Motor neuron (in vitro differentiated cells): ENCODE results near the gene ABHD14A. TPM values are rescaled to one million over a fixed set of nuclear protein-coding genes. Genes with fewer than 3 reads are reported as not detected.
A peak's percentile ranks its signal among the peaks of the same experiment; 100 is the strongest.

ENCODE experiments used
- ATAC-seq, 8 experiments: fragments of 200-7000 bp; cut with Tn5 transposase; replicated peaks in 6 of 8; 2 replicates each; pipeline ENCODE4 v1.8.0; 2021; ENCODE audit warnings: mild to moderate bottlenecking in 8 of 8, moderate library complexity in 8 of 8
- H3K27ac ChIP-seq, 2 donors: fragments of 250-450 bp; sonication (Bioruptor Pico); 2 replicates each; pipeline ENCODE4 v1.9.0; 2021; ENCODE audit warnings: antibody characterized with exemption in 2 of 2, mild to moderate bottlenecking in 2 of 2, moderate library complexity in 1 of 2
- H3K4me1 ChIP-seq, 2 donors: fragments of 250-450 bp; sonication (Bioruptor Pico); replicated peaks in 1 of 2; 2 replicates each; pipeline ENCODE4 v1.6.1; 2021; ENCODE audit warnings: antibody characterized with exemption in 2 of 2, mild to moderate bottlenecking in 2 of 2, moderate library complexity in 1 of 2
- H3K4me3 ChIP-seq, 5 donors: fragments of 250-450 bp; sonication (Bioruptor Pico); 2 replicates each; pipeline ENCODE4 v1.9.0; 2021; ENCODE audit warnings: antibody characterized with exemption in 5 of 5, mild to moderate bottlenecking in 5 of 5, moderate library complexity in 4 of 5
- WGBS, 10 experiments: fragments of 450-650 bp; shearing (Covaris generic); methylation state at CpG; one replicate each; pipeline ENCODE4 v1.0.0; 2022; 5-methylcytosine and 5-hydroxymethylcytosine counted together
- in situ Hi-C, 9 experiments: fragments of 400-800 bp; cut with MboI; loops; one replicate each; pipeline ENCODE4 v1.15.0; 2021; ENCODE audit warnings: low sequenced_read_pairs in 9 of 9, low pct_unique_long_range_greater_than_20kb in 2 of 9; ENCODE audit not compliant: unreplicated experiment in 9 of 9
- total RNA-seq, 8 experiments: library from RNA; unstranded; fragments of 300-600 nt; gene quantifications; 2 replicates each; pipeline versions ENCODE4 v1.2.3 to v1.2.4, GENCODE V29; 2022

ABHD14A gene
- total RNA-seq, 8 experiments from 2014 or later = 7.4 to 46.3 (median 30.8) TPM

- 0 to 30% (median 7%) methylated on average over 1 to 8 of the region's 30 CpGs; no CpG with 5 or more reads in 4 of the 10 experiments for WGBS, 10 experiments
- peak overlapping the region; percentile 43 to 90 (median 70) for H3K4me3 ChIP-seq
- in situ Hi-C loops = no loop called here
- peaks cover 20 to 22% of the 10 kb centered on the region in 2 donors for H3K4me1 ChIP-seq
- H3K27ac ChIP-seq = peak overlapping the region; percentile 86 to 88
- ATAC-seq = peak; percentile 6 to 34 (median 18)
Measured at GRCh38 chr3:51974277-51974962, 444 bp upstream of the ABHD14A start.

- peak overlapping the region; percentile 43 to 90 (median 70) for H3K4me3 ChIP-seq
- H3K4me1 ChIP-seq = peaks cover 19 to 22% of the 10 kb centered on the region in 2 donors
- in situ Hi-C loops = no loop called here
- peak in 6 of 8 experiments; percentile 4 to 59 (median 50) for ATAC-seq
- peak overlapping the region; percentile 86 to 88 for H3K27ac ChIP-seq
- WGBS, 10 experiments = 8 to 100% (median 55%) methylated on average over 1 to 10 of the region's 46 CpGs; no CpG with 5 or more reads in 3 of the 10 experiments
Measured at GRCh38 chr3:51975852-51976549, 1.1 kb downstream of the ABHD14A start.

- no peak for ATAC-seq
- H3K27ac ChIP-seq = no peak overlapping the region
- peaks cover 26 to 29% of the 10 kb centered on the region in 2 donors for H3K4me1 ChIP-seq
- in situ Hi-C loops = no loop called here
- WGBS, 10 experiments = 80 to 100% (median 95%) methylated on average over 1 to 6 of the region's 9 CpGs; no CpG with 5 or more reads in 5 of the 10 experiments
- H3K4me3 ChIP-seq = no peak overlapping the region
Measured at GRCh38 chr3:51977446-51978142, 2.7 kb downstream of the ABHD14A start.

- 77 to 100% (median 94%) methylated on average over 1 to 3 of the region's 4 CpGs; no CpG with 5 or more reads in 7 of the 10 experiments for WGBS, 10 experiments
- in situ Hi-C loops = no loop called here
- no peak for ATAC-seq
- peaks cover 30 to 31% of the 10 kb centered on the region in 2 donors for H3K4me1 ChIP-seq
- H3K4me3 ChIP-seq = no peak overlapping the region
- no peak overlapping the region for H3K27ac ChIP-seq
Measured at GRCh38 chr3:51978143-51978502, 3.3 kb downstream of the ABHD14A start.

GRCh38 chr3:51980253-51980652 lies 5.4 kb downstream of the ABHD14A start:
- WGBS, 10 experiments = 93 to 100% (median 95%) methylated on average over 2 to 7 of the region's 10 CpGs; no CpG with 5 or more reads in 7 of the 10 experiments
- in situ Hi-C loops = no loop called here
- ATAC-seq = no peak
- Histone ChIP-seq H3K4me3 (no peak overlapping the region), H3K4me1 (peaks cover 17 to 21% of the 10 kb centered on the region in 2 donors), H3K27ac (no peak overlapping the region)

GRCh38 chr3:51982352-51982837 lies 7.5 kb downstream of the ABHD14A start:
- WGBS, 10 experiments = 0 to 64% (median 0%) methylated on average over 1 of the region's 4 CpGs; no CpG with 5 or more reads in 7 of the 10 experiments
- H3K4me1 ChIP-seq = peaks cover 9 to 16% of the 10 kb centered on the region in 2 donors
- peak overlapping the region; percentile 22 to 42 (median 38) for H3K4me3 ChIP-seq
- peak in 1 of 8 experiments; percentile 42 for ATAC-seq
- in situ Hi-C loops = no loop called here
- peak overlapping the region; percentile 65 to 84 for H3K27ac ChIP-seq

- in situ Hi-C loops = no loop called here
- ATAC-seq = peak; percentile 73 to 79 (median 77)
- WGBS, 10 experiments = 0 to 12% (median 0%) methylated on average over 1 to 12 of the region's 68 CpGs; no CpG with 5 or more reads in 6 of the 10 experiments
- peak within 1 kb of the TSS; percentile 65 to 84 for H3K27ac ChIP-seq
- H3K4me3 ChIP-seq = peak within 1 kb of the TSS; percentile 22 to 42 (median 38)
- H3K4me1 ChIP-seq = peaks cover 9 to 16% of the 10 kb centered on the region in 2 donors
Measured at GRCh38 chr3:51982838-51983577, 8.1 kb downstream of the ABHD14A start, which contains the start of gene ACY1. ACY1 (plus strand) TSS chr3:51983535; CDS start chr3:51984065, 530 bp downstream.

GRCh38 chr3:51983578-51984268 lies 8.9 kb downstream of the ABHD14A start:
- Histone ChIP-seq H3K4me1 (peaks cover 9 to 16% of the 10 kb centered on the region in 2 donors), H3K27ac (peak overlapping the region; percentile 65 to 84), H3K4me3 (peak overlapping the region; percentile 22 to 42 (median 38))
- WGBS, 10 experiments = 54 to 100% (median 89%) methylated on average over 1 to 11 of the region's 22 CpGs; no CpG with 5 or more reads in 1 of the 10 experiments
- in situ Hi-C loops = no loop called here
- ATAC-seq = no peak

- Histone ChIP-seq H3K4me1 (peaks cover 9 to 16% of the 10 kb centered on the region in 2 donors), H3K27ac (no peak overlapping the region), H3K4me3 (no peak overlapping the region)
- in situ Hi-C loops = no loop called here
- no peak for ATAC-seq
Measured at GRCh38 chr3:51984269-51984647, 9.4 kb downstream of the ABHD14A start.

- Histone ChIP-seq H3K4me1 (peaks cover 9 to 16% of the 10 kb centered on the region in 2 donors), H3K27ac (no peak overlapping the region), H3K4me3 (no peak overlapping the region)
- 50 to 94% (median 73%) methylated on average over 1 to 3 of the region's 6 CpGs; no CpG with 5 or more reads in 6 of the 10 experiments for WGBS, 10 experiments
- ATAC-seq = no peak
- in situ Hi-C loops = no loop called here
Measured at GRCh38 chr3:51985063-51985462, 10.2 kb downstream of the ABHD14A start.

GRCh38 chr3:51986010-51986947 lies 11.4 kb downstream of the ABHD14A start:
- 75 to 100% (median 94%) methylated on average over 2 to 4 of the region's 12 CpGs; no CpG with 5 or more reads in 7 of the 10 experiments for WGBS, 10 experiments
- H3K4me1 ChIP-seq = peaks cover 9 to 16% of the 10 kb centered on the region in 2 donors
- no peak overlapping the region for H3K4me3 ChIP-seq
- ATAC-seq = no peak
- in situ Hi-C loops = no loop called here
- H3K27ac ChIP-seq = no peak overlapping the region
